ENCODE data around the gene COX19.

COX19 gene

GRCh38 chr7:937856-938484, 37.4 kb downstream of the COX19 start:
- no peak overlapping the region for H3K4me3 ChIP-seq (ENCODE audit: low read depth, low read length)
- no peaks in the 10 kb centered on the region for H3K4me1 ChIP-seq (ENCODE audit: control insufficient read depth, insufficient read depth, low read length)
- no peaks in the 10 kb centered on the region for H3K36me3 ChIP-seq (ENCODE audit: control insufficient read depth, insufficient read depth, low read length)
- peaks cover 5% of the 10 kb centered on the region for H3K27me3 ChIP-seq (ENCODE audit: control insufficient read depth, insufficient read depth, low read length)
- no peak overlapping the region for H3K9ac ChIP-seq (ENCODE audit: low read depth, low read length)
- no peaks in the 10 kb centered on the region for H3K9me3 ChIP-seq (ENCODE audit: control insufficient read depth, insufficient read depth, low read length)

- no peak overlapping the region for H3K4me3 ChIP-seq (ENCODE audit: low read depth, low read length)
Observed at GRCh38 chr7:936386-937054, 38.8 kb downstream of the COX19 start.

GRCh38 chr7:935874-936385, 39.4 kb downstream of the COX19 start:
- H3K4me1 ChIP-seq (ENCODE audit: control insufficient read depth, insufficient read depth, low read length), result no peaks in the 10 kb centered on the region
- no peaks in the 10 kb centered on the region for H3K9me3 ChIP-seq (ENCODE audit: control insufficient read depth, insufficient read depth, low read length)
- H3K9ac ChIP-seq (ENCODE audit: low read depth, low read length), result no peak overlapping the region
- no peaks in the 10 kb centered on the region for H3K36me3 ChIP-seq (ENCODE audit: control insufficient read depth, insufficient read depth, low read length)
- H3K27me3 ChIP-seq (ENCODE audit: control insufficient read depth, insufficient read depth, low read length), result no peaks in the 10 kb centered on the region
- H3K4me3 ChIP-seq (ENCODE audit: low read depth, low read length), result no peak overlapping the region

More at GRCh38 chr7:936386-937054, 38.8 kb downstream of the COX19 start:
- H3K9me3 ChIP-seq (ENCODE audit: control insufficient read depth, insufficient read depth, low read length), result no peaks in the 10 kb centered on the region
- no peaks in the 10 kb centered on the region for H3K27me3 ChIP-seq (ENCODE audit: control insufficient read depth, insufficient read depth, low read length)
- no peaks in the 10 kb centered on the region for H3K4me1 ChIP-seq (ENCODE audit: control insufficient read depth, insufficient read depth, low read length)
- H3K36me3 ChIP-seq (ENCODE audit: control insufficient read depth, insufficient read depth, low read length), result no peaks in the 10 kb centered on the region
- H3K9ac ChIP-seq (ENCODE audit: low read depth, low read length), result no peak overlapping the region

GRCh38 chr7:935164-935873, 40.0 kb downstream of the COX19 start:
- H3K9ac ChIP-seq (ENCODE audit: low read depth, low read length), result no peak overlapping the region

GRCh38 chr7:934469-935163, 40.7 kb downstream of the COX19 start:
- Histone ChIP-seq H3K4me3 (ENCODE audit: low read depth, low read length) (no peak overlapping the region), H3K36me3 (ENCODE audit: control insufficient read depth, insufficient read depth, low read length) (no peaks in the 10 kb centered on the region), H3K4me1 (ENCODE audit: control insufficient read depth, insufficient read depth, low read length) (no peaks in the 10 kb centered on the region), H3K27me3 (ENCODE audit: control insufficient read depth, insufficient read depth, low read length) (no peaks in the 10 kb centered on the region), H3K9me3 (ENCODE audit: control insufficient read depth, insufficient read depth, low read length) (no peaks in the 10 kb centered on the region), H3K9ac (ENCODE audit: low read depth, low read length) (no peak overlapping the region)

More at GRCh38 chr7:935164-935873, 40.0 kb downstream of the COX19 start:
- H3K27me3 ChIP-seq (ENCODE audit: control insufficient read depth, insufficient read depth, low read length), result no peaks in the 10 kb centered on the region
- no peaks in the 10 kb centered on the region for H3K4me1 ChIP-seq (ENCODE audit: control insufficient read depth, insufficient read depth, low read length)
- H3K36me3 ChIP-seq (ENCODE audit: control insufficient read depth, insufficient read depth, low read length), result no peaks in the 10 kb centered on the region
- no peak overlapping the region for H3K4me3 ChIP-seq (ENCODE audit: low read depth, low read length)
- H3K9me3 ChIP-seq (ENCODE audit: control insufficient read depth, insufficient read depth, low read length), result no peaks in the 10 kb centered on the region

- no peaks in the 10 kb centered on the region for H3K4me1 ChIP-seq (ENCODE audit: control insufficient read depth, insufficient read depth, low read length)
- no peak overlapping the region for H3K9ac ChIP-seq (ENCODE audit: low read depth, low read length)
- no peaks in the 10 kb centered on the region for H3K9me3 ChIP-seq (ENCODE audit: control insufficient read depth, insufficient read depth, low read length)
- H3K36me3 ChIP-seq (ENCODE audit: control insufficient read depth, insufficient read depth, low read length), result no peaks in the 10 kb centered on the region
- H3K4me3 ChIP-seq (ENCODE audit: low read depth, low read length), result no peak overlapping the region
- H3K27me3 ChIP-seq (ENCODE audit: control insufficient read depth, insufficient read depth, low read length), result no peaks in the 10 kb centered on the region
Observed at GRCh38 chr7:932651-932975, 42.7 kb downstream of the COX19 start.

GRCh38 chr7:931871-932650, 43.3 kb downstream of the COX19 start:
- no peak overlapping the region for H3K9ac ChIP-seq (ENCODE audit: low read depth, low read length)
- no peaks in the 10 kb centered on the region for H3K36me3 ChIP-seq (ENCODE audit: control insufficient read depth, insufficient read depth, low read length)
- no peak overlapping the region for H3K4me3 ChIP-seq (ENCODE audit: low read depth, low read length)
- H3K27me3 ChIP-seq (ENCODE audit: control insufficient read depth, insufficient read depth, low read length), result no peaks in the 10 kb centered on the region
- no peaks in the 10 kb centered on the region for H3K9me3 ChIP-seq (ENCODE audit: control insufficient read depth, insufficient read depth, low read length)
- no peaks in the 10 kb centered on the region for H3K4me1 ChIP-seq (ENCODE audit: control insufficient read depth, insufficient read depth, low read length)

GRCh38 chr7:930975-931758, 44.2 kb downstream of the COX19 start:
- Histone ChIP-seq H3K4me3 (ENCODE audit: low read depth, low read length) (no peak overlapping the region), H3K9me3 (ENCODE audit: control insufficient read depth, insufficient read depth, low read length) (no peaks in the 10 kb centered on the region), H3K4me1 (ENCODE audit: control insufficient read depth, insufficient read depth, low read length) (no peaks in the 10 kb centered on the region), H3K9ac (ENCODE audit: low read depth, low read length) (no peak overlapping the region), H3K36me3 (ENCODE audit: control insufficient read depth, insufficient read depth, low read length) (no peaks in the 10 kb centered on the region), H3K27me3 (ENCODE audit: control insufficient read depth, insufficient read depth, low read length) (no peaks in the 10 kb centered on the region)

- Histone ChIP-seq H3K27me3 (ENCODE audit: control insufficient read depth, insufficient read depth, low read length) (no peaks in the 10 kb centered on the region), H3K4me1 (ENCODE audit: control insufficient read depth, insufficient read depth, low read length) (no peaks in the 10 kb centered on the region), H3K4me3 (ENCODE audit: low read depth, low read length) (no peak overlapping the region), H3K9me3 (ENCODE audit: control insufficient read depth, insufficient read depth, low read length) (no peaks in the 10 kb centered on the region), H3K36me3 (ENCODE audit: control insufficient read depth, insufficient read depth, low read length) (no peaks in the 10 kb centered on the region), H3K9ac (ENCODE audit: low read depth, low read length) (no peak overlapping the region)
Observed at GRCh38 chr7:929311-929711, 46.0 kb downstream of the COX19 start.

- H3K4me1 ChIP-seq (ENCODE audit: control insufficient read depth, insufficient read depth, low read length), result no peaks in the 10 kb centered on the region
- no peaks in the 10 kb centered on the region for H3K36me3 ChIP-seq (ENCODE audit: control insufficient read depth, insufficient read depth, low read length)
- no peak overlapping the region for H3K9ac ChIP-seq (ENCODE audit: low read depth, low read length)
- H3K4me3 ChIP-seq (ENCODE audit: low read depth, low read length), result no peak overlapping the region
- H3K9me3 ChIP-seq (ENCODE audit: control insufficient read depth, insufficient read depth, low read length), result no peaks in the 10 kb centered on the region
- H3K27me3 ChIP-seq (ENCODE audit: control insufficient read depth, insufficient read depth, low read length), result no peaks in the 10 kb centered on the region
Observed at GRCh38 chr7:927031-927671, 48.2 kb downstream of the COX19 start.
